ENCODE results near the gene HEXIM1. TPM values are rescaled to one million over a fixed set of nuclear protein-coding genes. Genes with fewer than 3 reads are reported as not detected.

The HEXIM1 gene
- total RNA-seq, 1 experiment from 2014 or later, result 20.3 TPM

DNA sequence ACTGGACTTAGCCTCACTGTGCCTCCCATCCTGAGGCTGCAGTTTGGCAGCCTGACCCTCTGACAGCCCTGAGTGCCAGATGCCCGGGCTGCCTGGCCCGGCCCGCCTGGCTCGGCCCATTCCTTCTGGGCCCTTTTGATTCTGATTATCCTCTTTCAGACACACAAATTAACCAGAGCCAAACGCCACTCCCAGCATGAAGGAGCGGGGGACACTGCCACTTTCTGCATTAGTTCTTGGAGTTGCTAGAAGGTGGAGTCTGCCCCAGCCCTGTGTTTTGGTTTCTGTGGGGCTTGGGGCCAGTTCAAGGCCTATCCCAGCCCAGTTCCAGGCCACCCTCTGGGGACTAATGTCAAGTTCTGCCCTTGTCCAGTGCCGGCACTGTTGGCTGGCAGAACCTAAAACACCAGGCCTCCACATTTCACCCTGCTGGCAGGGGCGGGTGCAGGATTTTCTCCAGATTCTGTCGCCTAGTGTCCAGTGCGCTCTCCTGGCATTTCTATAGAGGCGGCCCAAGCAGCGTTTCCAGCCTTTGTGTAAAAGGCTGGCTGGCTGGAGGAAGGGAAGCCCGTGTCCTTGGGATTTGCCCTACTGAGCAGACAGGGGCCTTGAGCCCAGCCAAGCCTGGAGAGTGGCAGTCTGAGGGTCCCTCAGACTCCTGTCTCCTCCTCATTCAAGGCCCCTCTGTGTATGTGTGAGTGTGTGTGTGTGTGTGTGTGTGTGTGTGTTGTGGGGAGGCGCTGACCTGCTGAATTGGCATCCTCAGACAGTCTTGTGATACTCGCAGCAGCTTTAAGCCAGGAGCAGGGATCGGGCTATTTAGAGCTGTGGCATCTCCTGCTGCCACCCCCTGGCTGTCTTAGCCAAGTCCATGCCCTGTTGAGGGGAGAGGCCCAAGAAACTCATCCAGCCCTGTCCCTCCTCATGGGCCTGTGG is 37.3 kb upstream of the HEXIM1 start:
- no peaks in the 10 kb centered on the region for H3K9me3 ChIP-seq
- no peak overlapping the region for H3K4me3 ChIP-seq
- H3K27me3 ChIP-seq, result no peaks in the 10 kb centered on the region
- H3K36me3 ChIP-seq, result peaks cover 37% of the 10 kb centered on the region
- DNase-seq, result no peak

DNA sequence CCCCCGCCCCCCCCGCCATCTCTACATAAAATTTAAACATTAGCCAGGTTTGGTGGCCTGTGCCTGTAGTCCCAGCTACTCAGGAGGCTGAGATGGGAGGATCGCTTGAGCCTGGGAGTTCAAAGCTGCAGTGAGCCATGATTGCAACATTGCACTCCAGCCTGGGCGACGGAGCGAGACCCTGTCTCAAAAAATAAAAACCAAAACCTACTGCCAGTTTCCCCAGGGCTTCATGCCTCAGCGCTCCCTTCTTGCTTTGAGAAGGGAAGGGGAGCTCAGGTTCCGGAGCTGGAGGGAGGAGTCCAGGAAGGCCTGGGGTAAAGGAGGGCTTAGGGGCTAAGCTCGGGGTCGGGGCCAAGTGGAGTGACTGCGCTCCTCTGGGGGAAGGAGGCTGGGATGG is 36.4 kb upstream of the HEXIM1 start:
- Histone ChIP-seq H3K4me3 (no peak overlapping the region), H3K9me3 (no peaks in the 10 kb centered on the region), H3K36me3 (peaks cover 28% of the 10 kb centered on the region), H3K27me3 (no peaks in the 10 kb centered on the region)
- no peak for DNase-seq

DNA sequence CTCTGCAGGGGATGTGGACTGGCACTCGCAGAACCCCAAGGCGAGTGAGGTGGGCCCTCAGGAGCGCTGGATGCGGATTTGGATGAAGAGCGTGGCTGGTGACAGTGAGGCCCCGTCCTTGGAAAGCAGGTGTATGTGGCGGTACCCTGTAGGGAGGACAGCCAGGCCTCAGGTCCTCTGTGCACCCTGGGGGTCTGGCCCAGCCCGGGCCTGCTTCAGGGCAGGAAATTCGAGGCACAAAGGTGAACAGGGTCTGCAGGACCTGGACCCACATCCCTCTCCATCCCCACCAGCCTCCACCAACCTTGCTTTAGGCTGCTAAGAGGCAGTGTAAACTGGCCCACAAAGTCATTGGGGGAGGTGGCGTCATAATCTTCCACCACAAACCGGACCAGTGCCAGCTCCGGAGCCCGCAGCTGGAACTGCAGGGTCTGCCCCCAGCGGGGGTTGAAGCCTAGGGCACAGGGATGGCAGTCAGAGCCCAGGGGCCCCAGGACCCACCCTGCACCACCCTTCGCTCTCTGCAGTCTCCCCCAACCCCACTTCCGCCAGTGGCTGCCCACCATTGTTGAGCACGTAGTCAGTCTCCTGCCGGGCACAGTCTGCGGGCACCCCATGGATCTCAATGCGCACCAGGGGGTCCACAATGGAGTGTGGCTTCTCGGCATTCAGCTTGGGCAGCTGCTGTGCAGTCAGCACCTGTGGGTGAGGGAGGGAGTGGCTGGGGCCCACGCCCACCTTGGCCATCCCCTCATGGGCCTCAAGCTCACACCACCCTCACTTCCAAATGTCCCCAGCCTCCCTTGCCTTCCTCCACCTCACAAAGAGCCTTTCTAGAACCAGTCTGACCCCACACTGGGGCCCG is 35.5 kb upstream of the HEXIM1 start:
- no peaks in the 10 kb centered on the region for H3K27me3 ChIP-seq
- peaks cover 19% of the 10 kb centered on the region for H3K36me3 ChIP-seq
- no peak overlapping the region for H3K4me3 ChIP-seq
- H3K9me3 ChIP-seq, result no peaks in the 10 kb centered on the region
- no peak for DNase-seq

DNA sequence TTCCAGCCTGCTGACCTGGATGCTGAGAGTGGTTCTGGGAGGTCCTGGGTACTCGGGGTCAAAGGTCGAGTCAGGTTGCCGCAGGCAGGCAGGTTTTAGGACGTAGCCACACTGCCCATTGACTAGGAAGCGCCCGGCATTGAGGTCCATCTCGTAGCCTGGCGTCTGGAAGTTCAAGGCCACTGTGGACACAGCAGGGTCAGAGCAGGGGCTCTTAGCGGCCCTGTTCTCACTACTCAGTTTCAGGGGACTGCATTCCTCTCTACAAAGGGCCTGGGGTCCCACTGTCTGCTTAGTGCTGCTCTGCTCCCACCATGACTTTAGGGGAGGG is 34.9 kb upstream of the HEXIM1 start:
- Histone ChIP-seq H3K9me3 (no peaks in the 10 kb centered on the region), H3K27me3 (no peaks in the 10 kb centered on the region), H3K4me3 (no peak overlapping the region), H3K36me3 (peaks cover 13% of the 10 kb centered on the region)
- no peak for DNase-seq

DNA sequence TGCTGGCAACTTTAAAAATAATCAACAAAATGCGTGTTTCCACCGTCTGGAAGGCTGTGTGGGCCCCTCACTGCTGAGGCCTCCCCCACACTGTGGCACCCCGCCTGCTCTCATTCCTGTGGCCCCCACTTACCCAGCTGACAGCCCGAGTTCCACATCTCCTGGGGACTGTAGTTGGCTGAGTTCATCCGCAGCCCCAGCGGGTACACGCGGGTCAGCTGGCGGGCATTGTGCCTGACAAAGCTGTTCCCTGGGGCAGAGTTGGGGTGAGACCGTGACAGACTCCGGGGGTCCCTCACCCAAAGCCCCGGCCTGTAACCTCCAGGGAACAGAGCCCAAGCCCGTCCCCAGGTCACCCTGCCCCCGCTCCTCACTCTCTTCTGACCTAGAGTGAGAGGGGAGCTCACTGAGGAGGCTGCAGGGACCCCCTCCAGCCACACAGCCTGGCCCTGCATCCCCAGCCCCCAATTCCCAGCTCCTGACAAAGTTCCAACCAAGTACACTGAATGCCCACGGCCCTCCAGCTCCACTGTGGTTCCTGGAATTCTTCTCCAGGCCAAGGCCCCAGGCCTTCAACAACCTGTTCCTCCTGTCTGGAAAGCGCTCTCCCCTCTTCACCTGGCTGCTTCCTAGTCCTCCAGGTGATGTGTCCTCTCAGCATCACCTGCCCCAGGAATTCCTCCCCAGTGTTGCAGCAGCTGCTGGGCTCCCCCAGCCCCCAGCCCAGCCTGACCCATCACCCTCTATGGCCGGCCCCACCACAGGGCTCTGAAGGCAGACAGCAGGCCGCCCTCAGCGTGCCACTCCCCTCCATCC is 34.0 kb upstream of the HEXIM1 start:
- Histone ChIP-seq H3K9me3 (no peaks in the 10 kb centered on the region), H3K36me3 (peaks cover 10% of the 10 kb centered on the region), H3K4me3 (no peak overlapping the region), H3K27me3 (no peaks in the 10 kb centered on the region)
- DNase-seq, result no peak

DNA sequence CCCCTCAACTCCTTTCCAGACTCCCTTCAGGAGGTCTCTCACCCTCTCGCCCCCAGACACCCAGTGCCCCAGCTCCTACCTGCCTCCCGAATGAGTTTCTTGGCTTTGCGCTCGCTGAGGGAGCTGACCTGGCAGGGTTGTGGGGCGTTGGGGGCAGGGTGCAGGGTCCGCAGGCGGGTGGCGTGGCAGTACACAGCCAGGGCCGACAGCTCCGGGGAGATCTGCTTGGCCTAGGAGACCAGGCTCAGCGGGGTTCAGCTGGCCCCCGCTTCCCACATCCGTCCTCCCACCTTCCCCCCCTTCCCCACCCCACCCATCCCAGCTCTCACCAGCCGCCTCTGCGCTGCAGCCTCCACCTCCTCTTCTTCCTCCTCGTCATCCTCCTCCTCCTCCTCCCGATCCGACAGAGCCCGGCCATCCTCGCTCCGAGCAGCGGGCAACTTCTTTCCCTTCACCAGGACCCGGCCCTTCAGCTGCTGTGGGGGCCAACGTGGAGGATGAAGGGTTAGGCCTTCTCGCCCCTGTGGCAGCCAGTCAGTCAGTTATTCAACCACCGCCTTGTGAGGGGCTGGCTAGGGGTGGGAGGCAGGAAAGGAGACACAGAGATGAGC is 33.2 kb upstream of the HEXIM1 start:
- Histone ChIP-seq H3K36me3 (peaks cover 11% of the 10 kb centered on the region), H3K27me3 (no peaks in the 10 kb centered on the region), H3K9me3 (no peaks in the 10 kb centered on the region), H3K4me3 (no peak overlapping the region)
- no peak for DNase-seq

DNA sequence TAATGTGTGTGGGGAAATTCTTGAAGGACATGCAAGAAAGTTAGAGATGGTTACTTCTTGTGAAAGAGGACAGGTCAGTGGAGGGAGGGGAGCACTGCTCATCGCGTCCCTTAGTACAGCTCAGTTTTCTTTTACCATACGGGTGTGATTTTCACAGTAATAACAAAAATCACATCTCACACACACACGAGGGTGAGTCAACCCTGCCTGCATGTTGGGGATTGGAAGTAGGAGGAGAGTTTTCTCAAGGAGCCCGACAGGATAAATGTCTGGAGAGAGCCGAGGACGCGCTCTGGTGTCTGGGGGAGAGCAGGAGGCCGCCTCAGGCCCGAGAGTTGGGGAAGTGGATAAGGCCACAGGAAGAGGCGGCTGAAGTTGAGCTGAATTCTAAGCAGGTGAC is 32.4 kb upstream of the HEXIM1 start:
- H3K27me3 ChIP-seq, result no peaks in the 10 kb centered on the region
- H3K9me3 ChIP-seq, result no peaks in the 10 kb centered on the region
- no peak for DNase-seq
- peaks cover 11% of the 10 kb centered on the region for H3K36me3 ChIP-seq
- no peak overlapping the region for H3K4me3 ChIP-seq

DNA sequence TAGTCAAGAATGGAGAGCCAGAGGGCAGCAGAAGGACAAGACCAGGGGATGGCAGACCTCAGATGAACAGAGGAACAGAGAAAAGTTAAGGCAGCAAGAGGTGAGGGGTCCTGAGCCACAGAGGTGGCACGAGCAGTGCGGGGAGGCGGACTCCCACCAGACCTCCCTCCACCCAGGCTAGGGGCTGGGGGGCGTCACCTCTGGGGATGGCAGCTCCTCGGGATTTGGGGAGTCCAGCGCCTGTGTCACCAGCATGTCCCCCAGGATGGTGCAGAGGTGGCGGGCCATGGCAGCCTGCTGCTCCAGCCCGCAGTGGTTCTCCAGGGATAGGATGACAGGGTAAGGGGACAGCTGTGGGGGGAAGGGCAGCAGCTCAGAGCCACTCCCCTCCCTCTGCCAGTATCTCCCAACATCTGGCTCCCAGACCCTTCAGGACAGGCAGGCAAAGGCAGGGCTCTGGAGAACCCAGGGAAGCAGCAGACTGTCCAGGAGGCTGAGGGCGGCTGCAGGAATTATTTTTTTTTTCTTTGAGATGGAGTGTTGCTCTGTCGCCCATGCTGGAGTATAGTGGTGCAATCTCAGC is 31.8 kb upstream of the HEXIM1 start:
- H3K4me3 ChIP-seq, result no peak overlapping the region
- H3K36me3 ChIP-seq, result peaks cover 11% of the 10 kb centered on the region
- H3K9me3 ChIP-seq, result no peaks in the 10 kb centered on the region
- no peaks in the 10 kb centered on the region for H3K27me3 ChIP-seq
- DNase-seq, result no peak

DNA sequence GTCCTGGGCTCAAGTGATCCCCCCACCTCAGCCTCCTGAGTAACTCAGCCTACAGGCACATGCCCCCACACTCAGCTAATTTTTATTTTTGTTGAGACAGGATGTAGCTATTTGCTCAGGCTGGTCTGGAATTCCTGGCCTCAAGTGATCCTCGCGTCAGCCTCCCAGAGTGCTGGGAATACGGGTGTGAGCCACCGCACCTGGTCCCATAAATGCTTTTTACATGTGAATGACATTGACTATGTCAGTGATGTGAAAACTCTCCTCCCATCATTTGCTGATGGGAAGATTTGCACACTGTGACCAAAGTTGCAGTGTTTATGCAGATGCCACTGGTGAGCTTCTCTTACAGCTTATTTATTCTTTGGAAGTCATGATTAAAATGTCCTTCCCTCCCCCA is 30.9 kb upstream of the HEXIM1 start:
- H3K9me3 ChIP-seq, result no peaks in the 10 kb centered on the region
- H3K27me3 ChIP-seq, result no peaks in the 10 kb centered on the region
- no peak for DNase-seq
- no peak overlapping the region for H3K4me3 ChIP-seq
- peaks cover 11% of the 10 kb centered on the region; the same call in 1 of the 2 replicates for H3K36me3 ChIP-seq

DNA sequence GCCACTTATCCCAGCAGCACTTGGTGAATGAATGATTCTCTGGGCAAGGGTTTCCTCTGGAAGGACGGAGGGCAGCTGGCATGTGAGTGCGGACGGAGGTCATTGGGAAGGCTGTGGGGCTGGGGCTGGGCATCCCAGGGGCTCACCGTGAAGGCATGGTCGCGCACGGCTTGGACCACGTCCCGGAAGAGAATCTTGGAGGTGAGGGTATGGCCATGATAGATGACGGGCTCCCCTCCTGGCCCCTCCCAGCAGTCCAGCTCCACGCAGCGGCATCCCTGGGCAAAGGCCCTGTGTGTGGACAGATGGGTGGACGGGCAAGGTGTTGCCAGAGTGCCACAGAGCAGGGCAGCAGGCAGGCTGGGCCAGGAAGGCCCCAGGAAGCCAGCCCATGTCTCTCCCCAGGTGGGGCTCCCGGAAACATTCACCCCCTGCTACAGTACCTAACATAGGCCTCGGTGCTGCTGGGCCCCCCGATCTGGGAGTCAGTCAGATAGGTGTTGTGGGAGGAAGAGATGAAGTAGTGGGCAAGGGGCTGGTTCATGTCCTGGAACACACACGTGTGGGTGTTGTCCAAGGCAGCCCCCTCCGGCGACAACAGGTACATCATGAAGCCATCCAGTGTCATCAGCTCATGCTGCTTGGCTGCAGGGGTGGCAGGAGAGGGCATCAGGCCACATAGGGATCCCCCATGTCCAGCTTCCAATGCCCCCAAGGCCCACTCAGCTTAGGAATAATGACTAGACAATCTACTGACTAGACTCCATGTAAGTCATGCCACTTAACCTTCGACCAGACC is 30.2 kb upstream of the HEXIM1 start:
- H3K36me3 ChIP-seq, result peaks cover 11% of the 10 kb centered on the region; the same call in 1 of the 2 replicates

DNA sequence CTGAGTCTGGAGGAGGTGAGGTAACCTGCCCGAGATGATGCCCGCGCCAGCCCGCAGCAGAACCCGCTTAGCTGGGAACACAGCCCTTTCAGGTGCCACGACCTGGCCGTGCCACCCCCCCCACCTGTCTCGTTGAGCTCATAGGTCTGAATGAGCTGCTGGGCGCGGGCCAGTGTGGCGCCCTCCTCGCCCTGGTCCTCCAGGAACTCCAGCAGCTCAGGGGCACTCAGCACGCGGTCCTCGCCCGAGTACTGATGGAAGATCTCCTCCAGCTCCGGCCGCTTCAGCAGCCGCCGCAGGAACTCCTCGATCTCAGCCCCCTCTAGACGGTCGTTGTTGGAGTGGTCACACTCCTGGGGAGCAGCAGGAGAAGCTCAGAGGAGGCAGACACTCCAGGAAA is 29.6 kb upstream of the HEXIM1 start:
- Histone ChIP-seq H3K9me3 (no peaks in the 10 kb centered on the region), H3K27me3 (no peaks in the 10 kb centered on the region), H3K4me3 (no peak overlapping the region), H3K36me3 (peaks cover 9% of the 10 kb centered on the region; the same call in 1 of the 2 replicates)
- no peak for DNase-seq

More for the DNA sequence above, 30.2 kb upstream of the HEXIM1 start:
- no peak overlapping the region for H3K4me3 ChIP-seq
- no peaks in the 10 kb centered on the region for H3K9me3 ChIP-seq
- no peaks in the 10 kb centered on the region for H3K27me3 ChIP-seq
- no peak for DNase-seq

DNA sequence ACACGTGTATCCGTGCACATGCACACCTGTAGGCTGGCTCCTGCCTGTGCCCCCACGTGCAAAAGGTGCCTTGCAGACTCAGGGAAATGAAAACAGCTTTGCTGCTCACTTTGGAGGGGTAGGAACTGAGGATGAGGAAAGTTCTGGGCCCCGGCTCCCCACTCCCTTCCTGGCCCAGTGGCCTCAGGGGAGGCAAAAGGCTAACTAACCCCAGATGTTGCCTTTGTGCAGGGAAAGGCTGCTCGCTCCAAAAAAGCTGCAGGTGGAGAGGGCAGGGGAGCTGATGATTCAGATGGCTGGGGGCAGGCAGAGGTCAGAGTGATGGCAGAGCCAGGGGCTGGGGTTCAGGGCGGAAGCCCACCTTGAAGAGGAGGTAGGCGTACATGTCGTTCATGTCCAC is 28.3 kb upstream of the HEXIM1 start:
- no peaks in the 10 kb centered on the region for H3K9me3 ChIP-seq
- no peak for DNase-seq
- no peaks in the 10 kb centered on the region for H3K27me3 ChIP-seq
- H3K4me3 ChIP-seq, result no peak overlapping the region
- H3K36me3 ChIP-seq, result peaks cover 9% of the 10 kb centered on the region; the same call in 1 of the 2 replicates

DNA sequence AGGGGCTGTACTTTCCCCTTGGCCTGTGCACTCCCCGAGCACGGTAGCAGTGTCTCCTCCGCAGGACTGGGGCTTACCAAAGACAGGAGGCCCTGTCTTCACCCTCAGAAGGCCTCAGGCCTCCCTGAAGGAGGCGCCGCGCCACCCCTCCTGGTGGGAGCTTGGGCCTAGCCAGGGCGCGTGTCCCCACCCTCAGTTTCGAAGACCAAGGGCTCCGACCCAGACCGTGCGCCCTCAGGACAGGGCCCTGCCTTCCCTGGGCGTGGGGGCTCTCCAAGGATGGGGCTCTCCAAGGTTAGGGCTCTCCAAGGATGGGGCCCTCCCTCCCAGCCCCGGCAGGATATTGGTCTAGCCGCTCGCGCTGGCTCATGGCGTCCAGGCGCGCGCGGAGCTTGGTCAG is 27.7 kb upstream of the HEXIM1 start:
- no peak overlapping the region for H3K4me3 ChIP-seq
- H3K9me3 ChIP-seq, result no peaks in the 10 kb centered on the region
- DNase-seq, result no peak
- peaks cover 11% of the 10 kb centered on the region; the same call in 1 of the 2 replicates for H3K36me3 ChIP-seq
- H3K27me3 ChIP-seq, result no peaks in the 10 kb centered on the region

DNA sequence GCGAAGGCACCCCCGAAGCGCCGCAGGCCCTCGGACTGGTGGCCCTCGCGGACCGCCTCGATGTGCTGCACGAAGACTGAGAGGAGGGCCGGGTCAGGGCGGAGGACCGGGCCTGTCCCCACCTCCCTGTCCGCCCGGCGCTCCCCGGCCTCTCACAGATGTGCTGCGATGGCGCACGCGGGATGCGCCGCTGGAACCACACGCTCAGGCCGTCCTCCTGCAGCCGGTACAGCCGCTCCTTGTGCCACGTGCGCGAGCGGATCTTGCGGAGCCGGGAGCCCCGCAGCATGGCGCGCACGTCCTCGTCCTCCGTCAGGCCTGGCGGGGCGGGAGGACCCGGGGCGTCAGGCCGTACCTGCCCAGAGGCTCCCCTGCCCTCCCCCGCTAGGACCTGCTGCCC is 27.2 kb upstream of the HEXIM1 start:
- H3K9me3 ChIP-seq, result no peaks in the 10 kb centered on the region
- no peak for DNase-seq
- peaks cover 13% of the 10 kb centered on the region; the same call in 1 of the 2 replicates for H3K36me3 ChIP-seq
- H3K4me3 ChIP-seq, result no peak overlapping the region
- H3K27me3 ChIP-seq, result no peaks in the 10 kb centered on the region

DNA sequence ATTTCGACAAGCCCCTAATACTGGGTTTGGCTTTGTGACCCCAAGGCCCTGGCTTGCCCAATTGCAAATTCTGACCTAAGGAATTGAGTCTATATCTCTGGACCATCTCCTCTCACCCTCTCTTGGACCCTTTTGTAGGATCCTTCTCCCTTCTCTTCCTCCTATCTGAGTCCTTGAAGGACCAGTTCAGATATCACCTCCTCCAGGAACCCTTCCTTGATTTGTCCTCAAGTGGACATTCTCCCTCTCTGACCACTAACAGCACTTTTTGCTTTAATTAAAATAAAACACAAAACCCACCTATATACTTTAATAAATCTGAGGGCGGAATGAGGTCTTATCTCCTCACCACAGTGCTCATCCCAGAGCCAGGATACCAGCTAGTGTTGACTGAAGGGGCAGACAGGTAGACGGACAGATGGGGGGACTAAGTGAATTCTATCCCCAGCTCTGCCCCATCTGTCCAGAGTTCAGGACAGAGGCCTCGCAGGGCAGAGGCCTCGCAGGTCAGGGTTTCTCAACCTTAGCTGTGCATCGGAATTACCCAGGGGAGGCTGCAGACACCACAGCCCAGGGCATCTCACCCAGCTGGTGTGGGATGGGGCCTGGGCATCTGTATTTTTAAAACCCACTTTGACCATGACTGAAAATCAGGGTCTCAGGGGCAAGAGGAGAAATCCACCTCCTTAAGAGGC is 25.1 kb upstream of the HEXIM1 start:
- no peak for DNase-seq
- Histone ChIP-seq H3K9me3 (no peaks in the 10 kb centered on the region), H3K4me3 (no peak overlapping the region), H3K36me3 (peaks cover 13% of the 10 kb centered on the region; the same call in 1 of the 2 replicates), H3K27me3 (no peaks in the 10 kb centered on the region)

All from MG63 (cell line).